Adipocyte (in vitro differentiated cells): ENCODE measurements around the gene CMSS1.
A peak's percentile ranks its signal among the peaks of the same experiment; 100 is the strongest.

Experiments
- DNase-seq: peaks from one replicate; pipeline ENCODE4 v3.0.0-alpha.2; 2015; ENCODE audit warnings: low read depth
- H3K27me3 ChIP-seq: replicated peaks from 2 replicates; pipeline ENCODE4 v1.7.0; 2013; ENCODE audit warnings: mild to moderate bottlenecking, low read length, moderate library complexity; ENCODE audit not compliant: control insufficient read depth, insufficient read depth
- H3K36me3 ChIP-seq: 2 replicates; pipeline ENCODE4 v1.7.0; 2013; ENCODE audit warnings: low read length, mild to moderate bottlenecking, moderate library complexity; ENCODE audit not compliant: control insufficient read depth, insufficient read depth, severe bottlenecking
- H3K4me1 ChIP-seq: 2 replicates; pipeline ENCODE4 v1.7.0; 2013; ENCODE audit warnings: mild to moderate bottlenecking, low read length, moderate library complexity; ENCODE audit not compliant: control insufficient read depth, insufficient read depth
- H3K4me3 ChIP-seq: 2 replicates; pipeline ENCODE4 v1.7.0; 2013; ENCODE audit warnings: mild to moderate bottlenecking, low read length, moderate library complexity
- H3K9ac ChIP-seq: 2 replicates; pipeline ENCODE4 v1.7.0; 2013; ENCODE audit warnings: mild to moderate bottlenecking, low read length, moderate library complexity
- H3K9me3 ChIP-seq: 2 replicates; pipeline ENCODE4 v1.7.0; 2013; ENCODE audit warnings: mild to moderate bottlenecking, low read length, moderate library complexity; ENCODE audit not compliant: control insufficient read depth

CMSS1 gene

DNA sequence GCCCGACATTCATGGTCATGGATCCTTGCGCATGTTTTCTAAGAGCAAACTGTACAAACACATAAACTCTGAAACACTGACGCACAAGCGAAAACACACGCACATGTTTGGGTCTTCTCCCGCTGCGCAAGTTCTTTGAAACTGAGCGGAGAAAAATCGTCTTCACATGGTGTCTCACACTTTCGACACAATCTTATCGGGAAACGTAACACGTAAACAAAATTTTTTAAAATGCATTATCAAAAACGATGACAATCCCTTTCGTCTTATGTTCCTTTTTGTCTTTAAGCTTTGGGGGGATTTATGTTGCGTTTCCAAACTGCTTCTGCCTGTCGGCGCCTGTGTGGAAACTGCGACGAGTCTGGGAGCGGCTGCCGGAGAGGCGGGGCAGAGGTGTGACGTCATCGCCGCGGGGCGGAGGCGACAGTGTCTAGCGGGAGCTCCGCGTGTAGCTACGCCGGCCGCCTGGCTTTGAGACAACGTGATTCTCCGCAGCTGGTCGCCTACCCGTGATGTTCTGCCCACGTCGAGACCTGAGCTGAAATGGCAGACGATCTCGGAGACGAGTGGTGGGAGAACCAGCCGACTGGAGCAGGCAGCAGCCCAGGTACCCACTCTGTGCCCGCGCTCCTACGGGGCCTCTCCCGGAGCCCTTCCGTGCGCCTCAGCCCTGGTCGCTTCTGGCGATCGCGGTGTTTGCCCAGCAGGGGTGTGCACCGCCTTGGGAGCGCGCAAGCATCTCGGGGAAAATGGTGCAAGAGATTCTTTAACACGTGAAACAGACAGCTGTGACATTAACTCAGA, at the start of gene CMSS1:
CMSS1 (plus strand) TSS at position 426 of the 804 bp plus-strand sequence.
- Histone ChIP-seq H3K9ac (peak within 1 kb of the TSS; percentile 84), H3K36me3 (no peaks in the 10 kb centered on the region), H3K27me3 (no peaks in the 10 kb centered on the region), H3K4me1 (peaks cover 15% of the 10 kb centered on the region), H3K4me3 (peak within 1 kb of the TSS; percentile 88), H3K9me3 (no peaks in the 10 kb centered on the region)
- DNase-seq = peak; percentile 97

DNA sequence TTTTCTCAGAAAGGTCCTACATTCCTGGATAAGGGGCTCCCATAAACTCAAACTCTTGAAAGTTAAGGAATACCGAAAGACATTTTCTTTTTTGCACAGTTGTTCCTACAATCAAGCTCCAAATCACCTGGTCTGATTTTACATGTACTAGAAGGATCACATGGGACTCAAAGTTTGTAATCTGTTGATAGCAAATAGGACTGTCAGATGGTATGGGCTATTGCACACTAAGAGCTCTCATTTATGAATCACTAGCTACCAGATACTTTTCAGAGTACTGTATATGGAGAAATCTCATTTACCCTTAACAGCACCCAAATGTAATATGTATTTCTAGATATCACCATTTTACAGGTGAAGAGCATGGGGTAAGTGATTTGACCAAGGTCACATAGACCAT, 49.5 kb upstream of the CMSS1 start:
- peaks cover 33% of the 10 kb centered on the region for H3K4me1 ChIP-seq
- H3K4me3 ChIP-seq = no peak overlapping the region
- H3K36me3 ChIP-seq = no peaks in the 10 kb centered on the region
- no peak for DNase-seq
- no peaks in the 10 kb centered on the region for H3K9me3 ChIP-seq
- H3K9ac ChIP-seq = no peak overlapping the region
- H3K27me3 ChIP-seq = no peaks in the 10 kb centered on the region

DNA sequence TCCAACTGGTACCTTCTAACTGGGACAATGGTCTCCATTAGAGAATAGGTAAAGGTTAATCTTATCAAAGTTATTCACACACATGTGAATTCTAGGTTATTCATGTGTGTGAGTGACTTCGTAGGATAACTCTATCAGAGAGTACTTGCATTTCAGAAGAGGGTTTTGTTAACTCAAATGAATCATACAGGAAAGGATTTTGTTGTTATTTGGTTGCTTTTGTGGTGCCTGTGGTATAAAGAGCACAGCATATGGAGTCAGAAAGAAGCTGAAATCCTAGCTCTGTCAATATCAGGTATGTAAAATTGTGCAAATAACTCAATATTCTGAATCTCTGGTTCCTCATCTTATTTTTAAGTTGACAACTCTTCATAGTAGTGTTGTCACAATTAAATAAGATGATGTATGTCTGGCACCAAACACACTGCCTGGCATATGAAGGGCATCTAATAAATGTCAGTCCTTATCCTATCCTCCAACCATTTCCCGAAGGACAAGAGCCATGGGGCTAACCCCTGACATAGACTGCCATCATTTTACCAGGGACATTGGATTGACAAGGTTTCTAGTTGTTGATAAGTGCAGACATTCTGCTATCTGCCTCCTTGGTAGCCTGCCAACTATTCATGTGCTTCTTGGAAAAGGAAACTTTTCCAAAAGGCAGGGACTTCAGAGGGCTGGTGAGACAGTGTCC, 48.7 kb upstream of the CMSS1 start:
- no peaks in the 10 kb centered on the region for H3K27me3 ChIP-seq
- H3K9me3 ChIP-seq = no peaks in the 10 kb centered on the region
- H3K36me3 ChIP-seq = no peaks in the 10 kb centered on the region
- no peak for DNase-seq
- no peak overlapping the region for H3K9ac ChIP-seq
- H3K4me1 ChIP-seq = peaks cover 31% of the 10 kb centered on the region
- no peak overlapping the region for H3K4me3 ChIP-seq

DNA sequence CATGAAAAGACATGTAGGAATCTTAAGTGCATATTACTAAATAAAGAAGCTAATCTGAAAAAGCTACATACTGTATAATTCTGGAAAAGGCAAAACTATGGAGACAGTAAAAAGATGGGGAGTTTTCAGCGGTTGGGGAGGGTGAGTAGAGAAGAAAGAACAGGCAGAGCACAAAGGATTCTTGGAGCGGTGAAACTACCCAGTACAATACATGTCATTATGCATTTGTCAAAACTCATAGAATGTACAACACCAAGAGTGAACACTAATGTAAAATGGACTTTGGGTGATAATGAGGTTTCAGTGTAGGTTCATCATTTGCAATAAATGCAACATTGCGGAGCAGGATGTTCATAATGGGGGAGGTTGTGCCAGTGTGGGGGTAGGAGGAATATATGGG, 45.5 kb upstream of the CMSS1 start:
- DNase-seq = no peak
- H3K4me3 ChIP-seq = no peak overlapping the region

DNA sequence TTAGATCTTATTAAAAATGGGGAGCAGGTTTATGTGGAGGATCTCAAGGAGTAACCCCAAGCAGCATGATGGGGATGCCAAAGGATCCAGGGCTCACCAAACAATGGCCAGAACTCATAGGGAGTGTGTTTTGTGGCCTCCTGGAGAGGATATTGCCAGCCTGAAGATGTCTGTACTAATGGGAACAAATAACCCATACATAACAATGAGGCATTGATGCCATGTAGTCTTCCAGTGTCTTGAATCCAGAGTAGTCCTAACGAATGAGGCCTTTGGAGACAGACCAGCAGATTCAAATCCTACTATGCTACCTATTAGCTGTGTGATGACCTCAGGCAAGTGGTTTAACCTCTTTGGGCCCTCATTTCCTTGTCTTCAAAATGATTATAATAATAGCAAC, 45.0 kb upstream of the CMSS1 start:
- Histone ChIP-seq H3K4me3 (no peak overlapping the region), H3K9ac (no peak overlapping the region), H3K9me3 (no peaks in the 10 kb centered on the region), H3K27me3 (no peaks in the 10 kb centered on the region), H3K4me1 (peaks cover 14% of the 10 kb centered on the region), H3K36me3 (no peaks in the 10 kb centered on the region)
- DNase-seq = no peak

More for the DNA sequence above, 45.5 kb upstream of the CMSS1 start:
- Histone ChIP-seq H3K9ac (no peak overlapping the region), H3K9me3 (no peaks in the 10 kb centered on the region), H3K4me1 (peaks cover 19% of the 10 kb centered on the region), H3K36me3 (no peaks in the 10 kb centered on the region), H3K27me3 (no peaks in the 10 kb centered on the region)

DNA sequence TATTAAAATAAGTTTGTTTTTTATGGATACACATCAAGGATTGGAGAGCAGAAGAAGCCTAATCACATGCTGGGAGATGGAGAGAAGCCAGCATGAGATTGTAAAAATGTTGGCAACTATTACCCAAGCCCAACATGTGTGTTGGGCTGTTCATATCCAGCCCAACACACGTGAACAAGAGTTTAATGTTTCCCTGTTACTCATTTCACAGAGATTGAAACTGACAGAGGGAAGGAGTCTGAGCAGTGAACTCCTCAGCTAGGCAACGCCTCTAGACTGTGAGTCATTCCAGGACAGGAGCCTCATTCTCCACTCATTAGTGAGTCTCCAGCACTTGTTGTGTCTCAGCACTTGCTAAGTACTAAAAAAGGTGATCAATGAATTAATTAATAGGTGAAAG, 43.2 kb upstream of the CMSS1 start:
- no peaks in the 10 kb centered on the region for H3K36me3 ChIP-seq
- no peaks in the 10 kb centered on the region for H3K9me3 ChIP-seq
- no peaks in the 10 kb centered on the region for H3K27me3 ChIP-seq
- H3K4me1 ChIP-seq = peaks cover 10% of the 10 kb centered on the region
- H3K9ac ChIP-seq = no peak overlapping the region
- DNase-seq = peak; percentile 81
- H3K4me3 ChIP-seq = no peak overlapping the region

DNA sequence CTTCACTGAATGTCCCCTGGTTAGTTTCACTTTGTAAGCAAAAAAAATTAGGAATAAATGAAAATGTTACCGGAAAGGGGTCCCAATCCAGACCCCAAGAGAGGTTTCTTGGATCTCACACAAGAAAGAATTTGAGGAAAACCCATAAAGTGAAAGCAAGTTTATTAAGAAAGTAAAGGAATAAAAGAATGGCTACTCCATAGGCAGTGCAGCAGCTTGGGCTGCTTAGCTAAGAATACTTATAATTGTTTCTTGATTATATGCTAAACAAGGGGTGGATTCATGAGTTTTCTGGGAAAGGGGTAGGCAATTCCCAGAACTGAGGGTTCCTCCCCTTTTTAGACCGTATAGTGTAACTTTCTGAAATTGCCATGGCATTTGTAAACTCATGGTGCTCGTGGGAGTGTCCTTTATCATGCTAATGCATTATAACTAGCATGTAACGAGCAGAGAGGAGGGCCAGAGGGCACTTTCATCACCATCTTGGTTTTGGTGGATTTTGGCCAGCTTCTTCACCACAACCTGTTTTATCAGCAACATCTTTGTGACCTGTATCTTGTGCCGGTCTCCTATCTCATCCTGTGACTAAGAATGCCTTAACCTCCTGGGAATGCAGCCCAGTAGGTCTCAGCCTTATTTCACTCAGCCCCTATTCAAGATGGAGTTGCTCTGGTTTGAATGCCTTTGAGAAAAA, 41.0 kb upstream of the CMSS1 start:
- Histone ChIP-seq H3K27me3 (no peaks in the 10 kb centered on the region), H3K9ac (no peak overlapping the region), H3K4me3 (no peak overlapping the region), H3K4me1 (peaks cover 14% of the 10 kb centered on the region), H3K9me3 (no peaks in the 10 kb centered on the region), H3K36me3 (no peaks in the 10 kb centered on the region)
- DNase-seq = no peak

DNA sequence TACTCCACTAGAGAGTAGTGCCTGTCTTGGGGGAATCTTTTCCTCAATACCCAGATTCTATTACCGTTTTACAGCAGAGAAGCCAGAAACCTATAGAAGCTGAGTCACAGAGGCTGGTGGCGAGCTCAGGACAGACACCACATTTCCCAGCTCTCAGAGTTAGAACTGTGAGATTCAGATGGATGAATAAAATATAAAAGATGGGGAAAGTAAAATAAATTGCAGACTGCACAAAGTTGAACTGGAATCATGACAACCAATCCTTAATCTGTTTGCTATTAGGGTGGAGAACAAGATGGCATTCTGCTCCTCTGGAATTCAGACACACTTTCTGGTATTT, 40.5 kb upstream of the CMSS1 start:
- peaks cover 19% of the 10 kb centered on the region for H3K4me1 ChIP-seq
- H3K9me3 ChIP-seq = no peaks in the 10 kb centered on the region
- no peak for DNase-seq
- no peaks in the 10 kb centered on the region for H3K36me3 ChIP-seq
- H3K9ac ChIP-seq = no peak overlapping the region
- no peaks in the 10 kb centered on the region for H3K27me3 ChIP-seq
- H3K4me3 ChIP-seq = no peak overlapping the region

DNA sequence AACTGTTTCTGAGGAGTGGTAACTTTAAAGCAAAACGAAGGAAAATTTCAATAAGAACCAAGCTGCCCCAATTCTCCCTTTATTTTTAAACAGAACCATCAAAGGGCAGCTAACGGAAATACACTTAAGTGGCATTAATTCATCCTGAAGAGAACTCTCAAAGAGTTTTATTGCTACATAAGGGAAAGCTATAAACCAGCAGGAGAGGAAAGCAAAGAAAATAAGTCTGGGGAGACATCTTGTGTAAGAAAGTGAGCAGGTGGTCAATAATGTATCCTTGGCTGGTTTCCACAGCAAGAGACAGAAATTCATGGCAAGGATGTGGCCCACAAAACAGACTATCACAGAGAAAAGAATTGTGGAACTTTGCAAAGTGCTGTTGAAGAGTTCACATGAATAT, 40.0 kb upstream of the CMSS1 start:
- H3K4me3 ChIP-seq = no peak overlapping the region
- H3K36me3 ChIP-seq = no peaks in the 10 kb centered on the region
- H3K9me3 ChIP-seq = no peaks in the 10 kb centered on the region
- peaks cover 22% of the 10 kb centered on the region for H3K4me1 ChIP-seq
- no peaks in the 10 kb centered on the region for H3K27me3 ChIP-seq
- H3K9ac ChIP-seq = no peak overlapping the region
- no peak for DNase-seq

DNA sequence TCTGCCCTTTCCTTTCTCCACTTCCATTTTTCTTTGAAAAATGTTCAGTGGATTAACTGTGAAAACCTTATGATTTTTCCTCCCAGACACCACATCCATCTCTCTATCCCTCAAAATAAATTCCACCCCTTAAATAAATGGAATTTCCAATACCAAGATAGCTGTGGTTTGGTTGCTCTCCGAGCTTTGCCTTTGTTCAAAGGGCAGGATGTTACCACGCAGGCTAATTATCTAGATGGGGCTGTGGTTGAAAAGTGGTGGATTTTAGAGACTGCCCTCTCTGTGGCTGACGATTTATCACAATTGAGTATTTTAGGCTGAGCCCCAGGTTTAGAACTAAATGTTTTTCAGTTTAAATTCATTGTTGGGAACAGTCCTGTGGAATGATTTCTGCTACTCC, 36.9 kb upstream of the CMSS1 start:
- no peaks in the 10 kb centered on the region for H3K9me3 ChIP-seq
- H3K4me3 ChIP-seq = no peak overlapping the region
- no peak overlapping the region for H3K9ac ChIP-seq
- no peaks in the 10 kb centered on the region for H3K27me3 ChIP-seq
- no peak for DNase-seq
- H3K36me3 ChIP-seq = no peaks in the 10 kb centered on the region
- peaks cover 22% of the 10 kb centered on the region for H3K4me1 ChIP-seq

DNA sequence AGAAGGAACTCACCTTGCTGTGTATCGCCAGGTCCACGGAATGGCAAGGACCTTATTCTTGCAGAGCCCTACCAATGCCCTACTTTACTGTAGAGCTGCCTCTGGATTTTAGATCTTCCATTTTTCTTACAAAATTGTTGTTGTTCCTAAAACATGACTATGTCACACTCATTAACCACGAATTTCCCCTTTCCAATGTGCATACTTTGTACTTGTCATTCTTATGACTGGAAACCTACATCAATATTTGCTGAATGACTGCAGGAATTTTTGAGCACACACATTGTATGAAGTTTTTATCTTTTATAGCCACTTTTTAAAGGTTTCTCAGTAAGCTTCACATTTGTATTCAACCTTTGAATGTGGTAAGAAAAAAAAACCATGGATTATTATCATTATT, 35.9 kb upstream of the CMSS1 start:
- Histone ChIP-seq H3K9me3 (no peaks in the 10 kb centered on the region), H3K4me1 (peaks cover 22% of the 10 kb centered on the region), H3K36me3 (no peaks in the 10 kb centered on the region), H3K4me3 (no peak overlapping the region), H3K27me3 (no peaks in the 10 kb centered on the region), H3K9ac (no peak overlapping the region)
- DNase-seq = no peak
